GM12878 (cell line): ENCODE results near the gene DPF3. TPM values are rescaled to one million over a fixed set of nuclear protein-coding genes. Genes with fewer than 3 reads are reported as not detected.

ENCODE experiments used
- BHLHE40 ChIP-seq, 2 experiments: fragments of 450-650 bp in 1 of 2; IDR thresholded peaks; 2 replicates each; pipeline ENCODE4 v1.6.1; 2011 to 2017; ENCODE audit warnings: low read depth in 2 of 2, borderline replicate concordance in 1 of 2, improper control_type of control experiment in 1 of 2, low read length in 1 of 2, mild to moderate bottlenecking in 1 of 2
- DPF2 ChIP-seq: fragments of 450-650 bp; IDR thresholded peaks from 2 replicates; pipeline ENCODE4 v1.6.1; 2017; ENCODE audit warnings: mild to moderate bottlenecking
- IRF5 ChIP-seq: fragments of 450-650 bp; IDR thresholded peaks from 2 replicates; pipeline ENCODE4 v1.6.1; 2017; ENCODE audit warnings: borderline replicate concordance
- MTA3 ChIP-seq: IDR thresholded peaks from 2 replicates; pipeline ENCODE4 v1.6.1; 2012; ENCODE audit warnings: low read length, inconsistent platforms, borderline replicate concordance
- POLR2A ChIP-seq: IDR thresholded peaks from 2 replicates; pipeline ENCODE4 v1.6.1; 2011; ENCODE audit warnings: low read depth, mild to moderate bottlenecking, low read length
- PRDM15 ChIP-seq: fragments of 450-650 bp; formaldehyde crosslinking; IDR thresholded peaks from 2 replicates; pipeline ENCODE4 v1.4.0; 2020; ENCODE audit warnings: mild to moderate bottlenecking, moderate library complexity
- YY1 ChIP-seq: IDR thresholded peaks from 2 replicates; pipeline ENCODE4 v1.6.1; 2011; ENCODE audit warnings: low read depth, mild to moderate bottlenecking, low read length
- ZBED1 ChIP-seq: IDR thresholded peaks from 2 replicates; pipeline ENCODE4 v1.6.1; 2016; ENCODE audit warnings: borderline replicate concordance
- ZSCAN29 ChIP-seq: fragments of 450-650 bp; IDR thresholded peaks from 2 replicates; pipeline ENCODE4 v1.6.1; 2017; ENCODE audit warnings: mild to moderate bottlenecking, moderate library complexity
- polyA plus RNA-seq, 11 experiments: library from polyadenylated mRNA; depleted of rRNA in 4 of 11; unstranded in 6 of 11; stranded (reverse) in 5 of 11; fragments of >200 nt; fragmentation: Nextera tagmentation in 4 of 11; fragmentation: Illumina TruSeq in 1 of 11; extraction: Ambion mirVana in 4 of 11; extraction: Trizol in 1 of 11; gene quantifications; 1 replicate in 1 of 11; 2 replicates in 10 of 11; pipeline versions ENCODE4 v1.2.1 to v1.2.3, GENCODE V29; 2011 to 2016; ENCODE audit warnings: inconsistent platforms in 2 of 11, missing spikeins in 2 of 11, low read depth in 1 of 11
- total RNA-seq, 4 experiments: library from RNA; depleted of rRNA in 3 of 4; stranded (reverse); fragments of >200 nt in 3 of 4; fragmentation: Illumina TruSeq in 1 of 4; extraction: Trizol in 1 of 4; gene quantifications; 2 replicates each; pipeline versions ENCODE4 v1.2.1 to v1.2.3, GENCODE V29; 2013 to 2021

Gene DPF3
- total and polyA plus RNA-seq, 10 of the 15 experiments (the other 5 are each of a cell fraction or from before 2014, with no cell fraction given): 0.69 to 8.0 (median 2.2) TPM

- TF ChIP-seq PRDM15 (CRISPR knock-in tag) (no peak), DPF2 (no peak), MTA3 (no peak), ZBED1 (no peak), YY1 (no peak), POLR2A (no peak), ZSCAN29 (no peak), BHLHE40 (IDR thresholded peaks at IDR 0.05; ENCODE audit: borderline replicate concordance in 1 of 2, low read depth in 2 of 2, low read length in 1 of 2) (no peak), IRF5 (no peak)
These were observed 11.9 kb downstream of the DPF3 start (continued) for GRCh38 chr14:72882047-72882446.
